Measurements from ENCODE around the gene CBARP. TPM values are rescaled to one million over a fixed set of nuclear protein-coding genes. Genes with fewer than 3 reads are reported as not detected.
"Not testable (repeated sequence)": the region's sequence is repeated elsewhere in the genome, so short reads cannot be mapped to it uniquely, and the experiment has no call there.

The CBARP gene
- total RNA-seq, 6 donors from 2014 or later = 0.30 to 1.8 (median 1.0) TPM; not detected in 2

DNA sequence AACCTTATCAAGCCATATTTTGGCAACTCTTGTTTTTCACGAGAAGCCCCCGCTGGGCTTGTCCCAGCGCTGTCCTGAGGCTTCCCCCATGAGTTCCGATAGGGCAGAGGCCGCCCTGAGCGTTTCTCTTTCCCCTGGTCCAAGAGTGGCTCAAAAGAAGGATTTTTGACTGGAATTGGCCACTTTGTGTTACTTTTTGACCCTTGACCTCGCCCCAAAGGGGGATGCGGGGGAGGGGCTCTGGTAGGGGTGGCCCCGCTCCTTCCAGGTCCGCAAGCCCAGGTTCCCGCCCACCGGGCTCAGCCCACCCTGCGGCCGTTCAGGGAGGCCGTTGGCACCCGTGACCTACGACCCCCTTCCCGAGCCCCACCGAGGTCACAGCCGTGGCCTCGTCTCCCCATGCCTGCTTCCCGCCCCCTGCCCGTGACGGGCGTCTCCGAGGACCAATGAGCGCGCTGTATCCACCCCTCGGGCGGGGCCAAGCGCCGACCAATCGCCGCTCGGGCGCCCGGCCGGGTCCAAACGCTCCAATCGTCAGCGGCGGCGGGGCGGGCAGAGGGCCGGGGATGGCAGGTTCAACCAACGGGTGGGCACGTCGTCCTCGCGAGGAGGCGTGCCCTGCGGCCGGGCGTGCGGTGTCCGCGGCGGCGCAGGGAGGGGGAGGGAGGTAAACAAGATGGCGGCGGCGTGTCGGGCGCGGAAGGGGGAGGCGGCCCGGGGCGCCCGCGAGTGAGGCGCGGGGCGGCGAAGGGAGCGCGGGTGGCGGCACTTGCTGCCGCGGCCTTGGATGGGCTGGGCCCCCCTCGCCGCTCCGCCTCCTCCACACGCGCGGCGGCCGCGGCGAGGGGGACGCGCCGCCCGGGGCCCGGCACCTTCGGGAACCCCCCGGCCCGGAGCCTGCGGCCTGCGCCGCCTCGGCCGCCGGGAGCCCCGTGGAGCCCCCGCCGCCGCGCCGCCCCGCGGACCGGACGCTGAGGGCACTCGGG is 32.4 kb downstream of the CBARP start, which contains the start of gene STK11:
Gene STK11, plus strand, starts transcription at position 665 of the 986 bp plus-strand sequence. CDS start 1,136 bp downstream, outside the sequence.
- WGBS, 2 donors = 10 to 64% methylated on average over 6 to 37 of the region's 114 CpGs
- TF ChIP-seq, protein P1, sequence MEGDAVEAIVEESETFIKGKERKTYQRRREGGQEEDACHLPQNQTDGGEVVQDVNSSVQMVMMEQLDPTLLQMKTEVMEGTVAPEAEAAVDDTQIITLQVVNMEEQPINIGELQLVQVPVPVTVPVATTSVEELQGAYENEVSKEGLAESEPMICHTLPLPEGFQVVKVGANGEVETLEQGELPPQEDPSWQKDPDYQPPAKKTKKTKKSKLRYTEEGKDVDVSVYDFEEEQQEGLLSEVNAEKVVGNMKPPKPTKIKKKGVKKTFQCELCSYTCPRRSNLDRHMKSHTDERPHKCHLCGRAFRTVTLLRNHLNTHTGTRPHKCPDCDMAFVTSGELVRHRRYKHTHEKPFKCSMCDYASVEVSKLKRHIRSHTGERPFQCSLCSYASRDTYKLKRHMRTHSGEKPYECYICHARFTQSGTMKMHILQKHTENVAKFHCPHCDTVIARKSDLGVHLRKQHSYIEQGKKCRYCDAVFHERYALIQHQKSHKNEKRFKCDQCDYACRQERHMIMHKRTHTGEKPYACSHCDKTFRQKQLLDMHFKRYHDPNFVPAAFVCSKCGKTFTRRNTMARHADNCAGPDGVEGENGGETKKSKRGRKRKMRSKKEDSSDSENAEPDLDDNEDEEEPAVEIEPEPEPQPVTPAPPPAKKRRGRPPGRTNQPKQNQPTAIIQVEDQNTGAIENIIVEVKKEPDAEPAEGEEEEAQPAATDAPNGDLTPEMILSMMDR (IDR thresholded peaks at IDR 0.05) = peak in 1 of 6 experiments; percentile 19
- TF ChIP-seq POLR2A (IDR thresholded peaks at IDR 0.05) = peak in 2 of 4 donors; percentile 73 to 83
- TF ChIP-seq EP300 (IDR thresholded peaks at IDR 0.05) = no peak
- peak; percentile 71 to 88 for TF ChIP-seq POLR2AphosphoS5 (IDR thresholded peaks at IDR 0.05)
- peaks cover 33 to 47% (median 41%) of the 10 kb centered on the region in 4 donors for H3K4me1 ChIP-seq
- ATAC-seq (ENCODE audit: low FRiP score in 2 of 2) (peak; percentile 97 to 98), DNase-seq (peak; percentile 98 to 100)
- H3K36me3 ChIP-seq = peaks cover 0 to 3% (median 0%) of the 10 kb centered on the region in 4 donors
- H3K27me3 ChIP-seq = no peaks in the 10 kb centered on the region
- peak within 1 kb of the TSS; percentile 64 to 91 (median 87) for H3K27ac ChIP-seq
- H3K9me3 ChIP-seq = no peaks in the 10 kb centered on the region
- peak within 1 kb of the TSS; percentile 53 to 77 (median 62) for H3K4me3 ChIP-seq

DNA sequence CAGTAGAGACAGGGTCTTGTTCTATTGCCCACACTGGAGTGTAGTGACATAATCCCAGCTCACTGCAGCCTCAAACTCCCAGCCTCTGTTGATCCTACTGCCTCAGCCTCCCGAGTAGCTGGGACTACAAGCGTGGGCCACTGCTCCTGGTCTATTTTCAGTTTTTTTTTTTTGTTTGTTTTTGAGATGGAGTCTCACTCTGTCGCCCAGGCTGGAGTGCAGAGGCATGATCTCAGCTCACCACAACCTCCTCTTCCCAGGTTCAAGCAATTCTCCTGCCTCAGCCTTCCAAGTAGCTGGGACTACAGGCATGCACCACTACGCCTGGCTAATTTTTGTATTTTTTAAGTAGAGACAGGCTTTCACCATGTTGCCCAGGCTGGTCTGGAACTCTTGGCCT is 37.2 kb downstream of the CBARP start:
- not testable (repeated sequence) for H3K9me3 ChIP-seq; H3K27ac ChIP-seq; H3K4me3 ChIP-seq; H3K27me3 ChIP-seq; DNase-seq; H3K36me3 ChIP-seq; ATAC-seq (ENCODE audit: low FRiP score in 2 of 2)
- WGBS, 2 donors = 81 to 85% methylated on average over 4 of the region's 4 CpGs
- peaks cover 6 to 16% (median 7%) of the 10 kb centered on the region in 4 donors for H3K4me1 ChIP-seq

DNA sequence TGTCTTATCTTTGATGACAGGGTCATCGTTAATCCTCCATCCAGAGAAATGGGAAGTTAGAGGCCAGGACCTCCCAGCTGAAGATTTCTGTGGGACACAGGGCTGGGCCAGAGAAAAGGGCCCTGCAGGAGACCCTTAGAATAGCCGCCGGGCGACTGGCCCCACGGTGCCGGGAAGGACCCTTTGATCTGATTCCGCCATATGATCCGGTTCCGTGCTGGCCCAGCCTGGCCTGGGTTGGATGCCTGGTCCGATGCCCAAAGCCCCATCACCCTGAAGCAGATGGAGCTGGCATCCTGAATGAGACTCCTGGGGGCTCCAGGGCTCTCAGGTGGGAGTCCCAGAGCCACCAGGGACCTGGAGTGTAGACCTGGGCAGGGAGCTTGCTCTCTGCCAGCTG is 38.3 kb downstream of the CBARP start:
- TF ChIP-seq, protein P1 (IDR thresholded peaks at IDR 0.05) = no peak
- TF ChIP-seq EP300 (IDR thresholded peaks at IDR 0.05) = no peak
- no peak for TF ChIP-seq POLR2A (IDR thresholded peaks at IDR 0.05)
- TF ChIP-seq POLR2AphosphoS5 (IDR thresholded peaks at IDR 0.05) = no peak
- Histone ChIP-seq H3K4me3 (no peak overlapping the region), H3K4me1 (peaks cover 0 to 11% (median 1%) of the 10 kb centered on the region in 4 donors), H3K36me3 (no peaks in the 10 kb centered on the region), H3K27ac (no peak overlapping the region), H3K9me3 (no peaks in the 10 kb centered on the region), H3K27me3 (no peaks in the 10 kb centered on the region)
- 91% methylated on average over 9 of the region's 10 CpGs for WGBS, 2 donors
- ATAC-seq (ENCODE audit: low FRiP score in 2 of 2) = no peak
- DNase-seq = peak in 1 of 2 donors; percentile 58

DNA sequence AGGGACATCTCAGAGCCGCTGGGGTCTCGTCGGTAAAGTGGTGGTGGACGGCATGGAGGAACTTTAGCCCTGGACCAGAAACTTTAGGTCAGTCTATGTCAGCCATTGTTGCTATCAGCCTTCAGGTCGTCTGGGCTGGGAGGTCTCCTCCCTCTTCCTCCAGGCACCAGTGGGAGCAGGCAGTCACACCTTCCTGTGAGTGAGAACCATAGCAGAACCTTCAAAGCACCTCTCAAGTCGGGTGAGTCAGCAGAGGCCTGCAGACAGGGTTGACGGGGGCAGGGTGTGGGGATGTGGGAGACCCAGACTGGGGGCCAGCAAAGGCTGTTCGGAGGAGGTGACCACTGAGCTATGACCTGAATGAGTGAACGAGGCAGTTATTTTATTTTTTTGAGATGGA is 48.4 kb downstream of the CBARP start:
- no peaks in the 10 kb centered on the region for H3K9me3 ChIP-seq
- peaks cover 0 to 13% (median 6%) of the 10 kb centered on the region in 4 donors for H3K4me1 ChIP-seq
- TF ChIP-seq EP300 (IDR thresholded peaks at IDR 0.05) (no peak), POLR2A (IDR thresholded peaks at IDR 0.05) (no peak), POLR2AphosphoS5 (IDR thresholded peaks at IDR 0.05) (no peak)
- TF ChIP-seq, protein P1 (IDR thresholded peaks at IDR 0.05) = no peak
- peak overlapping the region in 2 of 4 donors; percentile 7 to 35 for H3K27ac ChIP-seq
- H3K4me3 ChIP-seq = no peak overlapping the region
- DNase-seq = peak in 1 of 2 donors; percentile 77
- ATAC-seq (ENCODE audit: low FRiP score in 2 of 2) = peak in 1 of 2 donors; percentile 45
- no peaks in the 10 kb centered on the region for H3K27me3 ChIP-seq
- WGBS, 2 donors = 75 to 76% methylated on average over 8 to 9 of the region's 9 CpGs
- no peaks in the 10 kb centered on the region for H3K36me3 ChIP-seq

DNA sequence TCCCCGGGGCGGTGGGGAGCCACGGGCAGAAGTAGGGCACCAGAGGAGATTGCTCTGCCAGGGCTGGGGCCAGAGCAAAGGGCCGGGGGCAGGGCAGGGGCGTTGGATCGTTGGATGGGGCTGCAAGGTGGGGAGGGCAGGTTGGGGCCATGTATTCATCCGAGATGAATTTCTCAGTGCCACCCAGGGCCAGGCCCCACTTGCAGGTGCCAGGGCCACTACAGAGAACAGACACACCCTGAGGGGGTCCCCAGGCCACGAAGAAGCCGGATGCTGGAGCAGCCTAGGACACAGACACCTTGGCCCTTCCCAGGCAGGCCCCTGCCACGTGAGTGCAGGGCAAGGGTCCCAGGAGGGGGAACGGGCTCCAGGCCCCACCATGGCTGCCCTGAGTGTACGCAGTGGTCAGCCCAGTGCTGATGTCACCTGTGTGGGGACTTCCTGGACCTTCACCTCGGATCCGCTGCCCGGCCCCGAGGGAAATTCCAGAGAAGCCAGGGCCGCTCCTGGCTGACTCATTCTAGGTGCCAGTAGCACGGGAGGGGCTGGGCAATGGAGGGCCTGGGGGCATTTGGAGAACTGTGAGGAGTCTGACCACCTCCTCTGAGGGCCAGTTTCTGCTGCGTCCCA is 54.1 kb downstream of the CBARP start:
- Histone ChIP-seq H3K4me3 (no peak overlapping the region), H3K27ac (peak overlapping the region; percentile 46 to 80 (median 64)), H3K9me3 (no peaks in the 10 kb centered on the region), H3K36me3 (no peaks in the 10 kb centered on the region), H3K27me3 (no peaks in the 10 kb centered on the region), H3K4me1 (peaks cover 23 to 43% (median 31%) of the 10 kb centered on the region in 4 donors)
- peak; percentile 70 to 87 for DNase-seq
- TF ChIP-seq, protein P1 (IDR thresholded peaks at IDR 0.05) = no peak
- no peak for TF ChIP-seq POLR2AphosphoS5 (IDR thresholded peaks at IDR 0.05)
- TF ChIP-seq POLR2A (IDR thresholded peaks at IDR 0.05) = no peak
- TF ChIP-seq EP300 (IDR thresholded peaks at IDR 0.05) = no peak
- WGBS, 2 donors = 60 to 83% methylated on average over 2 to 18 of the region's 19 CpGs
- ATAC-seq (ENCODE audit: low FRiP score in 2 of 2) = peak in 1 of 2 donors; percentile 41

Measured in upper lobe of left lung (tissue), 6 donors.